Pancreas (tissue), 10 donors: ENCODE results near the gene SLC13A2. TPM values are rescaled to one million over a fixed set of nuclear protein-coding genes. Genes with fewer than 3 reads are reported as not detected.
A peak's percentile ranks its signal among the peaks of the same experiment; 100 is the strongest.

Source experiments
- ATAC-seq, 4 donors: fragments of 200-7000 bp; cut with Tn5 transposase; one replicate each; pipeline versions ENCODE4 v1.8.0 to v1.9.1; 2020; ENCODE audit warnings: mild to moderate bottlenecking in 4 of 4, moderate library complexity in 4 of 4
- DNase-seq, 6 donors: peaks; one replicate each; pipeline ENCODE4 v3.0.0-alpha.2; 2020
- FAIRE-seq: peaks from 2 replicates; lab custom pipeline; 2012; peaks lifted over from hg19 to GRCh38; lab: Jason Lieb, UNC
- H3K27ac ChIP-seq, 4 donors: fragments of 200-600 bp; sonication (generic); 1 replicate in 3 of 4; 2 replicates in 1 of 4; pipeline versions ENCODE4 v1.5.0 to v1.8.0; 2020
- H3K27me3 ChIP-seq, 4 donors: fragments of 200-600 bp; one replicate each; pipeline ENCODE4 v1.8.0; 2021
- H3K36me3 ChIP-seq, 3 donors: fragments of 200-600 bp; sonication (generic) in 1 of 3; one replicate each; pipeline versions ENCODE4 v1.5.0 to v1.8.0; 2020 to 2021
- H3K4me1 ChIP-seq, 3 donors: fragments of 200-600 bp; one replicate each; pipeline ENCODE4 v1.8.0; 2021
- H3K4me3 ChIP-seq, 4 donors: fragments of 200-600 bp; sonication (generic) in 2 of 4; one replicate each; pipeline versions ENCODE4 v1.5.0 to v1.8.0; 2020 to 2021
- H3K9me3 ChIP-seq, 4 donors: fragments of 200-600 bp; one replicate each; pipeline ENCODE4 v1.8.0; 2021
- WGBS, 2 donors: extraction: QIAGEN DNeasy Blood & Tissue Kit; methylation state at CpG; one replicate each; pipeline ENCODE4 v1.1.7; 2013; 5-methylcytosine and 5-hydroxymethylcytosine counted together
- intact Hi-C, 3 donors: fragments of 100-400 bp; cut with DNase I; formaldehyde crosslinking; loops; one replicate each; pipeline versions ENCODE4 v1.11.1 to v1.14.2; 2022
- polyA plus RNA-seq, 2 donors: library from polyadenylated mRNA; stranded (reverse); fragments of 200-250 nt; gene quantifications; one replicate each; pipeline ENCODE4 v1.2.3, GENCODE V29; 2013
- total RNA-seq, 6 donors: library from RNA; stranded (reverse); fragmentation: NEBNext Ultra II Directional in 4 of 6; extraction: Animal tissue kit (Norgen Biotek cat#: 25700) in 4 of 6; gene quantifications; one replicate each; pipeline versions ENCODE4 v1.2.1 to v1.2.4, GENCODE V29; 2021 to 2023
- TF ChIP-seq, protein P1 (sequence below), 4 donors: fragments of 200-600 bp; sonication (generic) in 3 of 4; IDR thresholded peaks; one replicate each; pipeline versions ENCODE4 v1.5.0 to v1.8.0; 2021; ENCODE audit warnings: antibody characterized with exemption in 4 of 4
- donor health status: healthy with polysubstance abuse.
- donor health status: DM: no; HTN: no; CAD: no; lungs with moderate emphysema.
- donor health status: DM: no; HTN: no; CAD: no.
- donor health status: control.
- donor health status: control.
- donor health status: Bipolar disorder and iron deficiency.
- donor health status: DM: yes; HTN: yes; CAD: no.
- donor health status: DM: no; HTN: no; CAD: no.
- donor health status: DM: no; HTN: no; CAD: no.
- donor health status: DM: yes; HTN: yes; CAD: no.

SLC13A2 gene
- total and polyA plus RNA-seq, 8 donors, result 0.04 to 0.42 (median 0.08) TPM; not detected in 4

DNA sequence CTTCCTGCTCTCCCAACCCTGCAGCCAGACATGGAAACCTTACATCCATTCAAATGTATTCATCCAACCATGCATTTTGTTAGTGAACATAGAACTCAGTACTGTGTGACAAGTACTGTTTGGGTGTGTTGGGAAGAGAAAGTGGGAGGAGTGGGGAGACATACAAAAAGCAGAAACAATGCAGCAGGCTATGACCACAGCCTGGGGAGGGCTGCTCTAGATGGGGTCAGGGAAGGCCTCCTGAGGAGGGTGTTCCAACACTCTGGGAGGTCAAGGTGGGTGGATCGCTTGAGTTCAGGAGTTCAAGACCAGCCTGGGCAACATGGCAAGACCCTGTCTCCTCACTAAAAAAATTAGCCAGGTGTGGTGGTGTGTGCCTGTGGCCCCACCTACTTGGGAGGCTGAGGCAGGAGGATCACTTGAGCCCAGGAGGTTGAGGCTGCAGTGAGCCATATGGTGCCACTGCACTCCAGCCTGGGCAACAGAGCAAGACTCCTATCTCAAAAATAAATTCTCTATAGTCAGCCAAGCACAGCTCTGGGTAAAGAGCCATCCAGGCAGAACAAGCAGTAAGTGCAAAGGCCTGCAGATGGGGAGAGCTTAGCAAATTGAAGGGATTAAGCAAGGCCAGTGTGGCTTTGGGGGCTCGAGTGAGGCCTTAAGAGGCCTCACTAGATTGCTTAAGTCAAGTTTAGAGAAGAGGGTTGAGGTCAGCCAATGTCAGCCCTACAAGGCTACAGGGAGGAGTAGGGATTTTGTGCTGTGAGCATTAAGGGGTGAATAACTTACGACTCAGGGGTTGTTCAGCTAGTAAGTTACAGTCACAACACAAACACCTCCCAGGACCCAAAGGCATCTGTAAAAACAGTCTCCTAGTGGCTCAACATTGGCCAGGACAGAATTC lies 5.5 kb downstream of the SLC13A2 start:
- ATAC-seq (no peak), DNase-seq (peak in 1 of 6 donors; percentile 15), FAIRE-seq (no peak)
- Histone ChIP-seq H3K27me3 (no peaks in the 10 kb centered on the region), H3K27ac (no peak overlapping the region), H3K36me3 (no peaks in the 10 kb centered on the region), H3K9me3 (no peaks in the 10 kb centered on the region), H3K4me3 (no peak overlapping the region), H3K4me1 (no peaks in the 10 kb centered on the region)
- TF ChIP-seq, protein P1, sequence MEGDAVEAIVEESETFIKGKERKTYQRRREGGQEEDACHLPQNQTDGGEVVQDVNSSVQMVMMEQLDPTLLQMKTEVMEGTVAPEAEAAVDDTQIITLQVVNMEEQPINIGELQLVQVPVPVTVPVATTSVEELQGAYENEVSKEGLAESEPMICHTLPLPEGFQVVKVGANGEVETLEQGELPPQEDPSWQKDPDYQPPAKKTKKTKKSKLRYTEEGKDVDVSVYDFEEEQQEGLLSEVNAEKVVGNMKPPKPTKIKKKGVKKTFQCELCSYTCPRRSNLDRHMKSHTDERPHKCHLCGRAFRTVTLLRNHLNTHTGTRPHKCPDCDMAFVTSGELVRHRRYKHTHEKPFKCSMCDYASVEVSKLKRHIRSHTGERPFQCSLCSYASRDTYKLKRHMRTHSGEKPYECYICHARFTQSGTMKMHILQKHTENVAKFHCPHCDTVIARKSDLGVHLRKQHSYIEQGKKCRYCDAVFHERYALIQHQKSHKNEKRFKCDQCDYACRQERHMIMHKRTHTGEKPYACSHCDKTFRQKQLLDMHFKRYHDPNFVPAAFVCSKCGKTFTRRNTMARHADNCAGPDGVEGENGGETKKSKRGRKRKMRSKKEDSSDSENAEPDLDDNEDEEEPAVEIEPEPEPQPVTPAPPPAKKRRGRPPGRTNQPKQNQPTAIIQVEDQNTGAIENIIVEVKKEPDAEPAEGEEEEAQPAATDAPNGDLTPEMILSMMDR (IDR thresholded peaks at IDR 0.05), result no peak
- intact Hi-C loops, result no loop called here
- WGBS, 2 donors, result 83 to 87% methylated on average over 3 of the region's 3 CpGs

DNA sequence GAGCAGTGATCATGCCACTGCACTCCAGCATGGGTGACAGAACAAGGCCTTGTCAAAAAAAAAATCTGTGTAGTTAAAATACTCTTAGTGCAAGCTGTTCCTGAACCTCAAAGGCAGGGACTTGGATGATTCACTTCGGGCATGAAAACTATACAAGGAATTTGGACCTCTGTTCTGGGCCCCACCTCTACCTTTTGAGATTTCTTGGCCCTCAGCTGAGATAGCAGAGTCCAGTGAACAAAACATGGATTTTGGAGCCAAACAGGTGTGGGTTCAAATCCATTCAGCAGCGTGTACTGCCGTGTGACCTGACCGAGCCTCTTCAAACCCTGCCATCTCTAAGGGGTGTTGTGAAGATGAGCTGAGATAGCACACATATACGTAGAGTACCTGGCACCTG lies 6.8 kb downstream of the SLC13A2 start:
- intact Hi-C loops, result no loop called here
- no peak overlapping the region for H3K4me3 ChIP-seq
- H3K9me3 ChIP-seq, result no peaks in the 10 kb centered on the region
- FAIRE-seq (no peak), ATAC-seq (no peak), DNase-seq (no peak)
- no peaks in the 10 kb centered on the region for H3K36me3 ChIP-seq
- 73 to 80% methylated on average over 5 of the region's 5 CpGs for WGBS, 2 donors
- H3K27me3 ChIP-seq, result no peaks in the 10 kb centered on the region
- H3K27ac ChIP-seq, result no peak overlapping the region
- TF ChIP-seq, protein P1 (IDR thresholded peaks at IDR 0.05), result no peak
- H3K4me1 ChIP-seq, result no peaks in the 10 kb centered on the region

DNA sequence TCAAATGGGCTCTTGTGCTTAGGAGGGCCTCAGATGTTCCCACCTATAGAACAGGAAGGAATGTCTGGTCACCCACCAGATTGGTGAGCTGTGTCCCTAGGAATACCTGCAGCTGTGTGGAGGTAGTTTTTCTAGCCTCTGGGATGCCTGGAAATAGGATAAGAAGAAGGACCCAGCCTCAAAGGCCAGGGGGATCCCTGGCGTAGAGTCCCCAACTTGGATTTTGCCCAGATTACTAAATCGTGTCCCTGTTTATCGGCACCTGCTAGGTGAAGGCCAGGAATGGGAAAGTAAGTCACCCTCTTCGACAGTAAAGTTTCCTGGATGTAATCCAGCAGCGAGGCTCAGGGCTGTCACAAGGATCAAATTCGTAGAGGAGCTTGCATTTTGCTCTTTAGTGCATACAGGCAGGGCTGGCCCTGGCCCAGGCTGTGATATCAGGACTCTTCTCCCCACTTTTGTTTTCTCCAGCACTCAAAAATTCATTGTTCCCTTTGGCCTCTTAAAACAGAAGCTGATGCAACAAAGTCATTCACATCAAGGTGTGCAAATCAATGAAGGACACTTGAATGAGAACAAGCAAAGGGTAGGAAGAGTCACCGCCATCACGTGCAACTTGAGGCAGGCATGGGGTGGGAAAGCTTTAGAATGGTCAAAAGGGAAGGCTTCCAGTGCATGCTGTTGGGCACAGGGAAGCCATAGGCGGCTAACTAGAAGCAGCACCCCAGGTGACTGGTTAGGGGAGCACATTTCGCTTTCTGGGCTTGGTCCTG lies 7.5 kb downstream of the SLC13A2 start:
- peak in 2 of 4 donors; percentile 11 to 29 for ATAC-seq
- intact Hi-C loops, result no loop called here

DNA sequence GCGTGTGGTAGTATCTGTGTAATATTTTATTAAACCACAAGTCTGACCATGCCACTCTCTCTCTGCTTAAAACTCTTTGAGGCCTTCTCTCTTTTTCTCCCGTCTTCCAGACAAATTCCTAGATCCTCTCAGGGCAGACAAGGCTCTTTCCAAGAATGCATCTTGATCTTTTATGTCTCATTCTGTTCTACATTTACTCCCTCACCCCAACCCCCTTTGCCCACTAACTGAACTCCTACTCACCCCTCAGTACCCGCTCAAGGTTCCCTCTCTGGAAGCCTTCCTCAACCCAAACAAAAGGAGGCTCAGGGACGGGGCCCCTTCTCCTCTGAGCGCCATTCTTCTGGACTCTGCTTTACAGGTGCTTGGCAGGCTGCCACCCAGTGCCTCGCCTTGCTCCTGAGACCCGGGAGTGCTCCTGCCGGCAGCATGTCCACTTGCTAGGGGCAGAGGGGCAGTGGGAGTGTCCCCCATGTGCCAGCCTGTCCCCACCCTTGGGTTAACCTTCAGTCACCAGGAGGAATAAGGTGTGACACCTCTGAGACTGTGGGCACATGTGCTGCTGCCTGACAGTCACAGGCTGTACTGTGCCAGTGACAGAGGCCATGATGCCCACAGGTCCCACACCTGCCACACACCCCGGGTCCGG lies 9.2 kb downstream of the SLC13A2 start:
- H3K4me1 ChIP-seq, result no peaks in the 10 kb centered on the region
- DNase-seq (peak in 1 of 6 donors; percentile 55), ATAC-seq (peak in 1 of 4 donors; percentile 32), FAIRE-seq (no peak)
- intact Hi-C loops, result no loop called here
- H3K27me3 ChIP-seq, result no peaks in the 10 kb centered on the region
- H3K27ac ChIP-seq, result no peak overlapping the region
- 66 to 68% methylated on average over 10 of the region's 10 CpGs for WGBS, 2 donors
- H3K4me3 ChIP-seq, result no peak overlapping the region
- TF ChIP-seq, protein P1 (IDR thresholded peaks at IDR 0.05), result no peak
- no peaks in the 10 kb centered on the region for H3K9me3 ChIP-seq
- H3K36me3 ChIP-seq, result no peaks in the 10 kb centered on the region

More for the DNA sequence above, 7.5 kb downstream of the SLC13A2 start:
- Histone ChIP-seq H3K9me3 (no peaks in the 10 kb centered on the region), H3K27ac (no peak overlapping the region), H3K36me3 (no peaks in the 10 kb centered on the region), H3K4me1 (no peaks in the 10 kb centered on the region), H3K27me3 (no peaks in the 10 kb centered on the region), H3K4me3 (no peak overlapping the region)
- FAIRE-seq, result no peak
- 39 to 47% methylated on average over 10 of the region's 10 CpGs for WGBS, 2 donors
- TF ChIP-seq, protein P1 (IDR thresholded peaks at IDR 0.05), result no peak
- DNase-seq, result peak in 1 of 6 donors; percentile 47
